GM10266 (cell line): ENCODE measurements around the gene ENTREP1.

Experiments used
- DNase-seq: peaks from one replicate; pipeline ENCODE4 v3.0.0; 2012; ENCODE audit errors: extremely low spot score
- TF ChIP-seq, protein P1 (sequence below): IDR thresholded peaks from 2 replicates; pipeline ENCODE4 v1.5.1; 2012; ENCODE audit warnings: mild to moderate bottlenecking, low read depth; ENCODE audit not compliant: control insufficient read depth, insufficient read depth; ENCODE audit errors: missing control alignments

Gene ENTREP1, protein sequence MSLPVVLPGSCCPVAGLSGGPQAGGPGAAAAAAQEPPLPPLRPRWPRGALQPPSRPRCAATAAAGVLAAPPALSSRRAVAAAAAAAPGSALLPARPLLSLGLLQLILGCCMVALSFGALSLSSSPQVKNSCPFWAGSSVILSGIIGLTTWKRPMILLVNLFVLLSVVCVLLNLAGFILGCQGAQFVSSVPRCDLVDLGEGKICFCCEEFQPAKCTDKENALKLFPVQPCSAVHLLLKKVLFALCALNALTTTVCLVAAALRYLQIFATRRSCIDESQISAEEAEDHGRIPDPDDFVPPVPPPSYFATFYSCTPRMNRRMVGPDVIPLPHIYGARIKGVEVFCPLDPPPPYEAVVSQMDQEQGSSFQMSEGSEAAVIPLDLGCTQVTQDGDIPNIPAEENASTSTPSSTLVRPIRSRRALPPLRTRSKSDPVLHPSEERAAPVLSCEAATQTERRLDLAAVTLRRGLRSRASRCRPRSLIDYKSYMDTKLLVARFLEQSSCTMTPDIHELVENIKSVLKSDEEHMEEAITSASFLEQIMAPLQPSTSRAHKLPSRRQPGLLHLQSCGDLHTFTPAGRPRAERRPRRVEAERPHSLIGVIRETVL

DNA sequence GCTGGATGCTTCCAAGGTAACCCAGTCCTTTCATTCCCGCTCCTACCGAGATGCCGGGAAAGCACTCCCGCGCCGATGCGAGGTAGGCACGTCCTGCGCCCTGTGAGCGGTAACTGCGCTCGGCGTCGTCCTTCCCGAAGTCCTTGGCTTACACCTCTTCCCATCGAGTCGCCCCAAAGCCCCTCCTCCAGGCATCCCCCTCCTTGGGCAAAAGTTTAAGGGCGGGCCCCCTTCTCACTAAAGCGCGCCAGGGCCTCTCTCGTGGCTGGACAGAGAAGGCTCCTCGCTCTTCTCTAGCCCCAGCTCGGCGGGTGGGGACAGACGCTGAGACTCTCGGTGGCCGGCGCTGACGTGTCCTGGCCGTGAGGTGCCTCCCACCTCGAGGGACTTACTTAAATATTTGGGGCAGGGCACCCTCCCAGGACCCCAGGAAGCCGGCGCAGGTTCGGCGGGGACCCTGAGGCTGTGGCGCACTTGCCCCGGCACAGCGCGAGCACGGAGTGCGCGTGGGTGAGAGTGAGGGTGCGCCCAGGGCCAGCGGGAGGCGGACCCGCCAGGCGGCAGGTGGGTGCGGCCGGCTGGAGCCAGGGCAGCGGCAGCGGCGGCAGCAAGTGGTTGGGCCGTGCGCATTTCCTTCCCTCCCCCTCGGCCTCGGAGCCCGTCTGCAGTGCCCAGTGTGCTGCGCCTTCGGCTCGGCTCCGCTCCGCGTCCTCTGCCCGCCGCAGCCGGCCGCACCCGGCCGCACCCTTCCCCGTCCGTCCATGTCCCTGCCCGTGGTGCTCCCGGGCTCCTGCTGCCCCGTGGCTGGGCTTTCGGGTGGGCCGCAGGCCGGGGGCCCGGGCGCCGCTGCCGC is at the start of gene ENTREP1:
TSS of gene ENTREP1 (plus strand) at position 667 of the 853 bp plus-strand sequence. CDS start at position 762, 95 bp downstream.
- peak; percentile 42 for DNase-seq
- TF ChIP-seq, protein P1, sequence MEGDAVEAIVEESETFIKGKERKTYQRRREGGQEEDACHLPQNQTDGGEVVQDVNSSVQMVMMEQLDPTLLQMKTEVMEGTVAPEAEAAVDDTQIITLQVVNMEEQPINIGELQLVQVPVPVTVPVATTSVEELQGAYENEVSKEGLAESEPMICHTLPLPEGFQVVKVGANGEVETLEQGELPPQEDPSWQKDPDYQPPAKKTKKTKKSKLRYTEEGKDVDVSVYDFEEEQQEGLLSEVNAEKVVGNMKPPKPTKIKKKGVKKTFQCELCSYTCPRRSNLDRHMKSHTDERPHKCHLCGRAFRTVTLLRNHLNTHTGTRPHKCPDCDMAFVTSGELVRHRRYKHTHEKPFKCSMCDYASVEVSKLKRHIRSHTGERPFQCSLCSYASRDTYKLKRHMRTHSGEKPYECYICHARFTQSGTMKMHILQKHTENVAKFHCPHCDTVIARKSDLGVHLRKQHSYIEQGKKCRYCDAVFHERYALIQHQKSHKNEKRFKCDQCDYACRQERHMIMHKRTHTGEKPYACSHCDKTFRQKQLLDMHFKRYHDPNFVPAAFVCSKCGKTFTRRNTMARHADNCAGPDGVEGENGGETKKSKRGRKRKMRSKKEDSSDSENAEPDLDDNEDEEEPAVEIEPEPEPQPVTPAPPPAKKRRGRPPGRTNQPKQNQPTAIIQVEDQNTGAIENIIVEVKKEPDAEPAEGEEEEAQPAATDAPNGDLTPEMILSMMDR, result no peak

DNA sequence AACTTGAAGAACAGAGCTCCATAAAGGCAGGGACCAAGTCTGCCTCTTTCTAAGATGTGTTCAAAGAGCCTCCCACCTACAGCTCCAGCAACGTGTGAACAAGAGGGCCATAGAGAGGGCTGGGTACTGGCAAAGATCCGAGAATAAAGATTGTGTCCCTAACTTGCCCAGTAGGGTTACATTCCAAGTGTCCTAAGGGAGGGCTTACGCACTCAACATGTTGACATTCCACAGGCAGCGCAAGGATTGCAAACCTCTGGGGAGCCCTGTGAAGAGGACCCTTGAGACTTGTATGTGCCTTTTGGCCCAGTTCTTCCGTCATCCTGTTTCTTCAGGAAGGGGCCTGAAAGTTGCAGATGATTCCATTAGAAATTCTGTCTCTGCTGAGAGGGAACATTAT is 48.2 kb upstream of the ENTREP1 start:
- TF ChIP-seq, protein P1, result no peak
- no peak for DNase-seq

DNA sequence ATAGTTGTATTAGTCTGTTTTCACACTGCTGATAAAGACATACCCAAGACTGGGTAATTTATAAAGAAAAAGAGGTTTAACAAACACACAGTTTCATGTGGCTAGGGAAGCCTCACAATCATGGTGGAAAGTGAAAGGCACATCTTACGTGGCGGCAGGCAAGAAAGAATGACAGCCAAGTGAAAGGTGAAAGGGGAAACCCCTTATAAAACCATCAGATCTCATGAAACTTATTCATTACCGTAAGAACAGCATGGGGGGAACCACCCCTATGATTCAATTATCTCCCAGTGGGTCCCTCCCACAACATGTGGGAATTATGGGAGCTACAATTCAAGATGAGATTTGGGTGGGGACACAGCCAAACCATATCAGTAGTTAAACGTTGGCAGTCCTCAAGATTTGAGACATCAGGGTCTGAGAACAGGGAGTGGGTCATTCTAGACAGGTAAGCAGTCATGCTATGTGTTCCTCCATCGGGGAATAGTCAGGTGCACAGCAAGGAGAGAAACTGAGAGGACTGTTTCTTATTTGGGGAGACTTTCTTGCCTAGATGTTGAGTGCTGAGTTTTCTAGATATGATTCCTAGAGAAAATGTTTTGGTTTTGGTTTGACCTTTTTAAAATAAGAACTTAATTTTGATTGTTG is 45.8 kb upstream of the ENTREP1 start:
- TF ChIP-seq, protein P1, result no peak

DNA sequence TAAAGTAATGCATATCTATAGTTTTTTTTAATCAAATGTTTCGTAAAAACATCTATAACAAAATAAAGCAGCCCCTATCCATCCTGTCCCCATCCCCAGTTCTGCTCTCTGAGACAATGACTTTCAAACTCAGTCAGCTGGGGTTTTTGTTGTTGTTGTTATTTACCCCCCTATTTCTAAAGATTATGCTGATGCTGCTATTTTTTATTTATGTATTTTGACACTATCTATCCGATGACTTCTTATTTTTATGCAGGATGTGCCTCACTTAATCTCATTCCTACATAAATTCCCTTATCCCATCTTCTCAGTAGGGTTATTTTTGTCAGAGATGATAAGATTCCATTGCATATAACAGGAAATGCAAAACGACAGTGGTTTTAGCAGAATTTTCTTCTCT is 45.3 kb upstream of the ENTREP1 start:
- no peak for DNase-seq
- TF ChIP-seq, protein P1, result no peak

More for the DNA sequence above, 45.8 kb upstream of the ENTREP1 start:
- no peak for DNase-seq

DNA sequence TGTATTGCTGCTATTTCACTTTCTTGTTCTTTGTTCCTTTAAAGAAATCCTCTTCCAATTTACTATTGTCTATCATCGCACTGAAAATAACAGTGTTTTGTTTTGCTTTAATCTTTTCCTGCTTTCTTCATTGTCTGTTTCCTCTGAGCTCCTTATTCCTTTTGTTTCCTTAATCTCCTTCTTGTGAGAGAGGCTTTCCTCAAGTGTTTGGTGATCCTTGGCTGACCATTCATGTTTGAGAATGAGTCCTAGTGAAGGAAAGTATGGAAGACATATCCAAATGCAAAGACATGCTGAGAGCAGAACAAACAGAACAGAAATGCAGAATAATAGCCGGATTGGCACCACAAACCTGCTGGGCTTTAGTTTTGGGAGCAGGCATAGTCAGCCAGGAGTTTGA is 42.0 kb upstream of the ENTREP1 start:
- no peak for DNase-seq
- TF ChIP-seq, protein P1, result no peak

DNA sequence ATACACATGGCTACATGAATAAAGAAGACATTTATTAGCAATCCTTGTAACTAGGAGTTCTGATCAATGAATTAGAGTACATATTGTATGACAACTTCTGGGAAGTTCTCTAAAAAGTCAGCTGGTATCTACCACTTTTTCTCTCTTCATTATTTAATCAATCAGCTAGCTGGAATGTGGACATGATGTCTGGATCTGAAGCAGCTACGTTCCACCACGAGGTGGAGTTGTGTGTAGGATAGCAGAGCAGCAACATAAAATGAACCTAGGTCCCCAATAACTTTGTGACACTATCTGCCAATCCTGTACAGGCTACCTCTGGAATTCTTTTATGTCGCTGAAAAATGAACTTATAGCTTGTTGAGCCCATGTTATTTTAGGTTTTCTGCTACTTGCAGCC is 32.9 kb upstream of the ENTREP1 start:
- DNase-seq, result no peak
- TF ChIP-seq, protein P1, result no peak
